ENCODE results near the gene WNT9A.
A peak's percentile ranks its signal among the peaks of the same experiment; 100 is the strongest.
"Not testable (repeated sequence)": the region's sequence is repeated elsewhere in the genome, so short reads cannot be mapped to it uniquely, and the experiment has no call there.

Gene WNT9A, protein sequence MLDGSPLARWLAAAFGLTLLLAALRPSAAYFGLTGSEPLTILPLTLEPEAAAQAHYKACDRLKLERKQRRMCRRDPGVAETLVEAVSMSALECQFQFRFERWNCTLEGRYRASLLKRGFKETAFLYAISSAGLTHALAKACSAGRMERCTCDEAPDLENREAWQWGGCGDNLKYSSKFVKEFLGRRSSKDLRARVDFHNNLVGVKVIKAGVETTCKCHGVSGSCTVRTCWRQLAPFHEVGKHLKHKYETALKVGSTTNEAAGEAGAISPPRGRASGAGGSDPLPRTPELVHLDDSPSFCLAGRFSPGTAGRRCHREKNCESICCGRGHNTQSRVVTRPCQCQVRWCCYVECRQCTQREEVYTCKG

DNA sequence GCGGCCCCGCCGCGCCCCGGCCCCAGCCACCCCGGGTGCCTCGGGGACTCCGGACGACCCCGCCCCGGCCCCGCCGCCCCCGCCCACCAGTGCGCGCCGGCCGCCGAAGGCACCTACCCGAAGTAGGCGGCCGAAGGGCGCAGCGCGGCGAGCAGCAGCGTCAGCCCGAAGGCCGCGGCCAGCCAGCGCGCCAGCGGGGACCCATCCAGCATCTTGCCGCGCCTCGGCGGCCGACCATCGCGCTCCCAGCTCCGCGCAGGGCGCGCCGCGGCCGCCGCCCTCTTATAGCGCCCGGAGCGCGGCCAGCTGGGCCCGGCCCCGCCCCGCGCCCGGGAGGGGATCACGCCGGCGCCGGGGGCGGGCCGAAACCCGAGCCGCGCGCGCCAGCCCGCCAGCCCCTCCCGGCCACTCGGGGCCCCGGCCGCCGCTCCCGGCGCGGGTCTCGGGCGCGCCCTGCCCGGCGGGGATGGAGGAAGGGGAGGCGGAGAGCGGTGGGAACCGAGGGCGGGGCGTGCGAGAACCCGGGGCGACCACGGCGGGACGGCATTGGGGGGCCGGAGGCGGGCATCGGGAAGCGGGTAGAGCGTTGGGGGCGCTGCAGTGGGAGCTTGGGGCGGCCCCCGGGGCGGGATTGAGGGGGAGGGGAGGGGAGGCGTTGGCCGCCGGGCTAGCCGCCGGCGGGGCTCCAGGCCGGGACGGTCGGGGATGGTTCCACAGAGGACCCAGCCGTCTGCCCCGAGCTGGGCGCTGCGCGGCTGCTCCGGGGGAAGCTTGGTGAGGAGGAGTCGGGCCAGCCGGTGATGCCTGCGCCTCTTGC lies at the start of gene WNT9A:
TSS of gene WNT9A (minus strand) at position 257 of the 817 bp plus-strand sequence. CDS start at position 212, 45 bp downstream.
- peaks cover 15% of the 10 kb centered on the region; the same call in 1 of the 2 replicates for H3K4me1 ChIP-seq (ENCODE audit: insufficient read depth, low read length)
- peak within 1 kb of the TSS; percentile 71 for H3K9ac ChIP-seq (ENCODE audit: low read depth, low read length)
- H3K9me3 ChIP-seq (ENCODE audit: control insufficient read depth, insufficient read depth, low read length): no peaks in the 10 kb centered on the region
- H3K36me3 ChIP-seq (ENCODE audit: insufficient read depth, low read length): no peaks in the 10 kb centered on the region

GRCh38 chr1:227996187-227996950 lies 48.6 kb upstream of the WNT9A start:
- H3K36me3 ChIP-seq (ENCODE audit: insufficient read depth, low read length): no peaks in the 10 kb centered on the region
- no peaks in the 10 kb centered on the region for H3K4me1 ChIP-seq (ENCODE audit: insufficient read depth, low read length)
- peaks cover 3% of the 10 kb centered on the region; the same call in 1 of the 2 replicates for H3K9me3 ChIP-seq (ENCODE audit: control insufficient read depth, insufficient read depth, low read length)
- H3K9ac ChIP-seq (ENCODE audit: low read depth, low read length): no peak overlapping the region

GRCh38 chr1:227994632-227995300 lies 47.0 kb upstream of the WNT9A start:
- Histone ChIP-seq H3K9me3 (ENCODE audit: control insufficient read depth, insufficient read depth, low read length) (peaks cover 3% of the 10 kb centered on the region; the same call in 1 of the 2 replicates), H3K9ac (ENCODE audit: low read depth, low read length) (no peak overlapping the region), H3K36me3 (ENCODE audit: insufficient read depth, low read length) (no peaks in the 10 kb centered on the region), H3K4me1 (ENCODE audit: insufficient read depth, low read length) (no peaks in the 10 kb centered on the region)

GRCh38 chr1:227987181-227987580 lies 39.4 kb upstream of the WNT9A start:
- Histone ChIP-seq H3K36me3 (ENCODE audit: insufficient read depth, low read length) (no peaks in the 10 kb centered on the region), H3K9me3 (ENCODE audit: control insufficient read depth, insufficient read depth, low read length) (no peaks in the 10 kb centered on the region; the same call in 1 of the 2 replicates), H3K4me1 (ENCODE audit: insufficient read depth, low read length) (no peaks in the 10 kb centered on the region), H3K9ac (ENCODE audit: low read depth, low read length) (no peak overlapping the region)

GRCh38 chr1:227975583-227976283 lies 28.0 kb upstream of the WNT9A start:
- not testable (repeated sequence) for H3K9me3 ChIP-seq (ENCODE audit: control insufficient read depth, insufficient read depth, low read length); H3K36me3 ChIP-seq (ENCODE audit: insufficient read depth, low read length); H3K9ac ChIP-seq (ENCODE audit: low read depth, low read length); H3K4me1 ChIP-seq (ENCODE audit: insufficient read depth, low read length)

- H3K9me3 ChIP-seq (ENCODE audit: control insufficient read depth, insufficient read depth, low read length); H3K36me3 ChIP-seq (ENCODE audit: insufficient read depth, low read length); H3K9ac ChIP-seq (ENCODE audit: low read depth, low read length); H3K4me1 ChIP-seq (ENCODE audit: insufficient read depth, low read length): not testable (repeated sequence)
Measured at GRCh38 chr1:227973724-227974288, 26.1 kb upstream of the WNT9A start.

GRCh38 chr1:227972843-227973374 lies 25.2 kb upstream of the WNT9A start:
- not testable (repeated sequence) for H3K4me1 ChIP-seq (ENCODE audit: insufficient read depth, low read length); H3K9me3 ChIP-seq (ENCODE audit: control insufficient read depth, insufficient read depth, low read length); H3K9ac ChIP-seq (ENCODE audit: low read depth, low read length); H3K36me3 ChIP-seq (ENCODE audit: insufficient read depth, low read length)

GRCh38 chr1:227972283-227972679 lies 24.5 kb upstream of the WNT9A start:
- not testable (repeated sequence) for H3K4me1 ChIP-seq (ENCODE audit: insufficient read depth, low read length); H3K9ac ChIP-seq (ENCODE audit: low read depth, low read length); H3K9me3 ChIP-seq (ENCODE audit: control insufficient read depth, insufficient read depth, low read length); H3K36me3 ChIP-seq (ENCODE audit: insufficient read depth, low read length)

GRCh38 chr1:227971643-227972282 lies 24.0 kb upstream of the WNT9A start:
- H3K4me1 ChIP-seq (ENCODE audit: insufficient read depth, low read length); H3K36me3 ChIP-seq (ENCODE audit: insufficient read depth, low read length); H3K9ac ChIP-seq (ENCODE audit: low read depth, low read length); H3K9me3 ChIP-seq (ENCODE audit: control insufficient read depth, insufficient read depth, low read length): not testable (repeated sequence)

DNA sequence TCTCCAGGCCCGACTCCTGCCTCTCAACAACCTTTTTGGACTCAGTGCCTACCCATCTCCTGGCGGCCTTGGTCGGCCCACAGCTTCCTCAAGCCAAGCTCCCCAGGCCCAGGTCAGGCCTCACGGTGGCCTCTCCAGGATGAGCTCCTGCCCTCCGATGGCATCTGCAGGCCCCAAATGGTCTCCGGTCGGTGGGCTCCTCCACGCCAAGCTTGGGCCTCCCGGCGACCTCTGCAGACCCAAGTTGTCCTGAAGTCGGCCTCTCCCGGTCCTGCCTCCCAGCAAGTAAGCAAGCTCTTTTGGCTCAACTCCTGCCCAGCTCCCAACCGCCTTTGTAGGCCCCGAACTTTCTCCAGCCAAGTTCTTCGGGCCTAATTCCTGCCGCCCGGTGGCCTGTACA lies 23.5 kb upstream of the WNT9A start:
- not testable (repeated sequence) for H3K9ac ChIP-seq (ENCODE audit: low read depth, low read length); H3K36me3 ChIP-seq (ENCODE audit: insufficient read depth, low read length)

DNA sequence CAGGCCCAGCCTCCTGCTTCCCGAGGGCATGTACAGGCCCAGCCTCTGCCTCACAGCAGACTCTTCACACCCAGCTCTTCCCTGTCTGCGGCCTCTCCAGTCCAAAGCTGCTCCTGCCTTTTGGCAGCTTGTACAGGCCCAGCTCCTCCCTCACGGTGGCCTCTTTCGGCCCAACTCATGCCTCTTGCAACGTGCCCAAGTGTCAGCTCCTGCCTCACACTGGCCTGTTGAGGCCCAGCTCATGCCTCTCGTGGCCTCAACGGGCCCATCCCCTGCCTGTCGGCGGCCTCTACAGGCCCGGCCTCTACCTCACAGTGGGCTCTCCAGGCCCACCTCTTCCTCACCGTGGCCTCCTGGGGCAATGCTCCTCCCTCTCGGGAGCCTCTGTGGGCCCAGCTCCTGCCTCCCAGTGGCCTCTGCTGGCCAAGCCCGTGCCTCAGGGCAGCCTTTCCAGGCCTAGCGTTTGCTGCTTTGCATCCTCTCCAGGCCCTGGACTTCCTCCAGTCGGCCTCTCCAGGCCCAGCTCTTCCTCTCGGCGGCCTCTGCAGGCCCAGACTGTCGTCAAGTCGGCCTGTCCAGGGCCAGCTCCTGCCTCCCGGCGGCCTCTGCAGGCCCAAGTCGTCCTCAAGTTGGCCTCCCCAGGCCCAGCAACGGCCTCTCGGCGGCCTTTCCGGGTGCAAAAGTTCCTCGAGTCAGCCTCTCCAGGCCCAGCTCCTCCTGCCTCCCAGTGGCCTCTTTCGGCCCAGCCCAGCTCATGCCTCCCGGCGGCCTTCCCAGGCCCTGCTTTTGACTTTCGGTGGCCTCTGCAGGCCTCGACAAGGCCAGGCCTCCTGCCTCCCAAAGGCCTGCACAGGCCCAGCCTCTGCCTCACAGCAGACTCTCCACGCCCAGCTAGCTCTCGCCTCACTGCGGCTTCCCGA lies 22.6 kb upstream of the WNT9A start:
- not testable (repeated sequence) for H3K9ac ChIP-seq (ENCODE audit: low read depth, low read length); H3K4me1 ChIP-seq (ENCODE audit: insufficient read depth, low read length); H3K36me3 ChIP-seq (ENCODE audit: insufficient read depth, low read length); H3K9me3 ChIP-seq (ENCODE audit: control insufficient read depth, insufficient read depth, low read length)

More for the DNA sequence above, 23.5 kb upstream of the WNT9A start:
- not testable (repeated sequence) for H3K9me3 ChIP-seq (ENCODE audit: control insufficient read depth, insufficient read depth, low read length); H3K4me1 ChIP-seq (ENCODE audit: insufficient read depth, low read length)

DNA sequence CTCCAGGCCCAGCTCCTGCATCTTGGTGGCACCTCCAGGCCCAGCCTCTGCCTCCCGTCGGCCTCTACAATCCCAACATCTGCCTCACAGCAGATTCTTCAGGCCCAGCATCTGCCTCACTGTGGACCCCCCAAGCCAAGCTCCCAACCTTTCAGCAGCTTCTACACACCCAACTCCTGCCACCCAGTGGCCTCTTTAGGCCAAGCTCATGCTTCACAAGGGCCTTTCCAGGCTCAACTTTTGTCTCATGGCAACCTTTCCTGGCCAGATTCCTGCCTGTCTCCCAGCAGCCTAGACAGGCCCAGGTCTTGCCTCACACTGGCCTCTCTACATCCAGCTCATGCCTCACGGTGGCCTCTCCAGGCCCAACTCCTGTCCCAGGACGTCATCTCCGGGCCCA lies 20.1 kb upstream of the WNT9A start:
- H3K9ac ChIP-seq (ENCODE audit: low read depth, low read length); H3K4me1 ChIP-seq (ENCODE audit: insufficient read depth, low read length): not testable (repeated sequence)

More for the DNA sequence above, 20.1 kb upstream of the WNT9A start:
- not testable (repeated sequence) for H3K36me3 ChIP-seq (ENCODE audit: insufficient read depth, low read length); H3K9me3 ChIP-seq (ENCODE audit: control insufficient read depth, insufficient read depth, low read length)

Data from ES-I3 (cell line).